Urinary bladder (tissue), 4 donors: Measurements from ENCODE around the gene KCND3. TPM values are rescaled to one million over a fixed set of nuclear protein-coding genes. Genes with fewer than 3 reads are reported as not detected.

Experiments
- DNase-seq: peaks from one replicate; pipeline ENCODE4 v3.0.0-alpha.2; 2015; ENCODE audit errors: extremely low spot score
- H3K27ac ChIP-seq: one replicate; pipeline ENCODE4 v1.5.1; 2013; ENCODE audit warnings: low read depth, mild to moderate bottlenecking, moderate library complexity
- H3K36me3 ChIP-seq: one replicate; pipeline ENCODE4 v1.6.1; 2013; ENCODE audit warnings: mild to moderate bottlenecking, moderate library complexity; ENCODE audit not compliant: insufficient read depth
- H3K4me1 ChIP-seq: one replicate; pipeline ENCODE4 v1.6.1; 2013; ENCODE audit warnings: mild to moderate bottlenecking, moderate library complexity; ENCODE audit not compliant: insufficient read depth
- H3K4me3 ChIP-seq: one replicate; pipeline ENCODE4 v1.5.1; 2013; ENCODE audit warnings: low read depth, low read length
- WGBS: extraction: QIAGEN DNeasy Blood & Tissue Kit; methylation state at CpG from one replicate; pipeline ENCODE4 v1.1.7; 2013; 5-methylcytosine and 5-hydroxymethylcytosine counted together
- polyA plus RNA-seq: library from polyadenylated mRNA; stranded (reverse); fragments of 200-250 nt; gene quantifications from one replicate; pipeline ENCODE4 v1.2.3, GENCODE V29; 2013
- small RNA-seq: library from RNA; depleted of rRNA; stranded (forward); fragments of <200 nt; gene quantifications from one replicate; pipeline ENCODE3, GENCODE V24; 2014
- total RNA-seq: library from RNA; depleted of rRNA; stranded (reverse); fragments of >200 nt; gene quantifications from one replicate; pipeline ENCODE4 v1.2.3, GENCODE V29; 2014
- donor health status: healthy with polysubstance abuse.
- donor health status: healthy.

Gene KCND3
- total and polyA plus RNA-seq, 2 donors, result 5.4 to 10.0 TPM

- no peaks in the 10 kb centered on the region for H3K4me1 ChIP-seq
- no peak for DNase-seq
- no peak overlapping the region for H3K27ac ChIP-seq
- no peaks in the 10 kb centered on the region for H3K36me3 ChIP-seq
- WGBS, result 76% methylated on average over 6 of the region's 6 CpGs
- no peak overlapping the region for H3K4me3 ChIP-seq
Measured at GRCh38 chr1:111731956-111732355, 257.5 kb downstream of the KCND3 start.

- Histone ChIP-seq H3K4me3 (no peak overlapping the region), H3K4me1 (no peaks in the 10 kb centered on the region), H3K27ac (no peak overlapping the region), H3K36me3 (no peaks in the 10 kb centered on the region)
- 66% methylated on average over 4 of the region's 4 CpGs for WGBS
- no peak for DNase-seq
Measured at GRCh38 chr1:111730706-111731105, 258.8 kb downstream of the KCND3 start.

GRCh38 chr1:111729946-111730681 is 259.4 kb downstream of the KCND3 start:
- Histone ChIP-seq H3K4me1 (no peaks in the 10 kb centered on the region), H3K36me3 (no peaks in the 10 kb centered on the region), H3K4me3 (no peak overlapping the region), H3K27ac (no peak overlapping the region)
- 70% methylated on average over 7 of the region's 7 CpGs for WGBS
- DNase-seq, result no peak

GRCh38 chr1:111729271-111729921 is 260.1 kb downstream of the KCND3 start:
- Histone ChIP-seq H3K4me3 (no peak overlapping the region), H3K27ac (no peak overlapping the region), H3K4me1 (no peaks in the 10 kb centered on the region), H3K36me3 (no peaks in the 10 kb centered on the region)
- 54% methylated on average over 8 of the region's 8 CpGs for WGBS
- no peak for DNase-seq

- Histone ChIP-seq H3K36me3 (no peaks in the 10 kb centered on the region), H3K27ac (no peak overlapping the region), H3K4me1 (no peaks in the 10 kb centered on the region), H3K4me3 (no peak overlapping the region)
- WGBS, result 89% methylated on average over 18 of the region's 18 CpGs
- no peak for DNase-seq
Measured at GRCh38 chr1:111727056-111727455, 262.4 kb downstream of the KCND3 start.

- 24% methylated on average over 5 of the region's 5 CpGs for WGBS
- H3K27ac ChIP-seq, result no peak overlapping the region
- no peaks in the 10 kb centered on the region for H3K36me3 ChIP-seq
- no peaks in the 10 kb centered on the region for H3K4me1 ChIP-seq
- no peak for DNase-seq
- H3K4me3 ChIP-seq, result no peak overlapping the region
Measured at GRCh38 chr1:111725192-111725591, 264.3 kb downstream of the KCND3 start.

GRCh38 chr1:111723871-111724270 is 265.6 kb downstream of the KCND3 start:
- Histone ChIP-seq H3K27ac (no peak overlapping the region), H3K36me3 (no peaks in the 10 kb centered on the region), H3K4me3 (no peak overlapping the region), H3K4me1 (no peaks in the 10 kb centered on the region)
- DNase-seq, result no peak
- 59% methylated on average over 1 of the region's 1 CpG for WGBS

- no peaks in the 10 kb centered on the region for H3K4me1 ChIP-seq
- 84% methylated on average over 7 of the region's 7 CpGs for WGBS
- no peak for DNase-seq
Measured at GRCh38 chr1:111723091-111723806, 266.2 kb downstream of the KCND3 start.

GRCh38 chr1:111720977-111721786 is 268.3 kb downstream of the KCND3 start:
- Histone ChIP-seq H3K36me3 (no peaks in the 10 kb centered on the region), H3K4me1 (no peaks in the 10 kb centered on the region), H3K27ac (no peak overlapping the region), H3K4me3 (no peak overlapping the region)
- DNase-seq, result no peak
- WGBS, result 66% methylated on average over 10 of the region's 10 CpGs

More at GRCh38 chr1:111723091-111723806, 266.2 kb downstream of the KCND3 start:
- Histone ChIP-seq H3K27ac (no peak overlapping the region), H3K36me3 (no peaks in the 10 kb centered on the region), H3K4me3 (no peak overlapping the region)

Small RNAs within 50 kb of the gene (small RNA-seq; reads per million reads assigned to genes)
- 0.50 reads per million, percentile 47 among the genes with 10 or more reads in this experiment for gene INKA2

Other genes with a start within 250 kb of the KCND3 start
- 18.9 TPM for gene DDX20, start 233.8 kb downstream of the KCND3 start, total RNA-seq
- 7.4 TPM for gene DDX20, start 233.8 kb downstream of the KCND3 start, polyA plus RNA-seq